Breast epithelium (tissue), 4 donors: ENCODE measurements around the gene CUTC. TPM values are rescaled to one million over a fixed set of nuclear protein-coding genes. Genes with fewer than 3 reads are reported as not detected.

ENCODE experiments used
- DNase-seq, 2 donors: peaks; one replicate each; pipeline ENCODE4 v3.0.0-alpha.2; 2019; ENCODE audit warnings: low spot score in 2 of 2
- H3K27ac ChIP-seq, 2 donors: fragments of 200-600 bp; sonication (generic) in 1 of 2; one replicate each; pipeline ENCODE4 v1.5.1; 2016 to 2019; ENCODE audit warnings: mild to moderate bottlenecking in 1 of 2
- H3K27me3 ChIP-seq, 2 donors: fragments of 200-600 bp; sonication (generic) in 1 of 2; one replicate each; pipeline versions ENCODE4 v1.5.1 to v1.6.0; 2017 to 2019; ENCODE audit warnings: control low read depth in 1 of 2, mild to moderate bottlenecking in 1 of 2
- H3K36me3 ChIP-seq: fragments of 200-600 bp; one replicate; pipeline ENCODE4 v1.5.1; 2019
- H3K4me1 ChIP-seq, 2 donors: fragments of 200-600 bp; sonication (generic); one replicate each; pipeline ENCODE4 v1.5.1; 2016 to 2019; ENCODE audit warnings: control low read depth in 1 of 2
- H3K4me3 ChIP-seq, 3 donors: fragments of 200-600 bp; sonication (generic); 1 replicate in 2 of 3; 2 replicates in 1 of 3; pipeline ENCODE4 v1.5.1; 2016 to 2019; ENCODE audit warnings: mild to moderate bottlenecking in 3 of 3, moderate library complexity in 2 of 3
- H3K9me3 ChIP-seq, 2 donors: fragments of 200-600 bp; sonication (generic) in 1 of 2; one replicate each; pipeline ENCODE4 v1.5.1; 2016 to 2019; ENCODE audit warnings: control low read depth in 1 of 2
- POLR2A ChIP-seq: fragments of 450-650 bp; IDR thresholded peaks from one replicate; pipeline ENCODE4 v1.6.1; 2016; ENCODE audit warnings: antibody characterized with exemption, mild to moderate bottlenecking, moderate library complexity
- POLR2AphosphoS5 ChIP-seq, 3 donors: sonication (generic); formaldehyde crosslinking; IDR thresholded peaks; one replicate each; pipeline ENCODE4 v1.6.1; 2017; ENCODE audit warnings: antibody characterized with exemption in 3 of 3
- intact Hi-C: fragments of 100-400 bp; cut with DNase I; formaldehyde crosslinking; loops from one replicate; pipeline ENCODE4 v1.15.1; 2023; ENCODE audit warnings: low total_unique reads
- total RNA-seq, 3 donors: library from RNA; depleted of rRNA; stranded (reverse); fragments of >200 nt; gene quantifications; one replicate each; pipeline ENCODE4 v1.1.0, GENCODE V29; 2016
- TF ChIP-seq, protein P1 (sequence below), 3 donors: fragments of 450-650 bp; IDR thresholded peaks; one replicate each; pipeline ENCODE4 v1.5.1; 2016 to 2017; ENCODE audit warnings: antibody characterized with exemption in 3 of 3, mild to moderate bottlenecking in 3 of 3, moderate library complexity in 3 of 3

The CUTC gene
- total RNA-seq, 3 donors from 2014 or later = 23.4 to 81.0 (median 33.4) TPM

DNA sequence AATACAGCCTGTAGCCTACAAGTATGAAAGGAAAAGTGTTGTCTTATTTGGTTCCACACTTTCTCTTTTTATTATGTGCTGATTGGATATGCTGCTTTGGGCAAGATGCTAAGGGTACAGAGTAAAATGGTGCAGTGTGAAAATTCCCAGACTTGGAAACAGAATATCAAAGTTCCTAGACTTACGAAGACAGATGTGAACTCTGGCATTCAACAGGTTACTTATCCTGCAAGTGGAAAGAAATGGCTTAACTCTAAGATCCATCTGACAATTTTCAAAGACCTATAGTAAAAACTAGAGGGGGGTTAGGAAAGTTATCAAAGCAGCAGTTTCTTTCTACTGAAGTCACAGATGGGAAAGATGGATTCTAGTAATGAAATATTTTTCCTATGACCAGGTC is 24.1 kb downstream of the CUTC start:
- intact Hi-C loops = no loop called here
- DNase-seq = no peak
- Histone ChIP-seq H3K27me3 (no peaks in the 10 kb centered on the region), H3K4me3 (no peak overlapping the region), H3K36me3 (peaks cover 6% of the 10 kb centered on the region), H3K9me3 (no peaks in the 10 kb centered on the region), H3K4me1 (no peaks in the 10 kb centered on the region), H3K27ac (no peak overlapping the region)
- TF ChIP-seq, protein P1, sequence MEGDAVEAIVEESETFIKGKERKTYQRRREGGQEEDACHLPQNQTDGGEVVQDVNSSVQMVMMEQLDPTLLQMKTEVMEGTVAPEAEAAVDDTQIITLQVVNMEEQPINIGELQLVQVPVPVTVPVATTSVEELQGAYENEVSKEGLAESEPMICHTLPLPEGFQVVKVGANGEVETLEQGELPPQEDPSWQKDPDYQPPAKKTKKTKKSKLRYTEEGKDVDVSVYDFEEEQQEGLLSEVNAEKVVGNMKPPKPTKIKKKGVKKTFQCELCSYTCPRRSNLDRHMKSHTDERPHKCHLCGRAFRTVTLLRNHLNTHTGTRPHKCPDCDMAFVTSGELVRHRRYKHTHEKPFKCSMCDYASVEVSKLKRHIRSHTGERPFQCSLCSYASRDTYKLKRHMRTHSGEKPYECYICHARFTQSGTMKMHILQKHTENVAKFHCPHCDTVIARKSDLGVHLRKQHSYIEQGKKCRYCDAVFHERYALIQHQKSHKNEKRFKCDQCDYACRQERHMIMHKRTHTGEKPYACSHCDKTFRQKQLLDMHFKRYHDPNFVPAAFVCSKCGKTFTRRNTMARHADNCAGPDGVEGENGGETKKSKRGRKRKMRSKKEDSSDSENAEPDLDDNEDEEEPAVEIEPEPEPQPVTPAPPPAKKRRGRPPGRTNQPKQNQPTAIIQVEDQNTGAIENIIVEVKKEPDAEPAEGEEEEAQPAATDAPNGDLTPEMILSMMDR (IDR thresholded peaks at IDR 0.05) = no peak
- no peak for TF ChIP-seq POLR2AphosphoS5 (IDR thresholded peaks at IDR 0.05)
- no peak for TF ChIP-seq POLR2A

DNA sequence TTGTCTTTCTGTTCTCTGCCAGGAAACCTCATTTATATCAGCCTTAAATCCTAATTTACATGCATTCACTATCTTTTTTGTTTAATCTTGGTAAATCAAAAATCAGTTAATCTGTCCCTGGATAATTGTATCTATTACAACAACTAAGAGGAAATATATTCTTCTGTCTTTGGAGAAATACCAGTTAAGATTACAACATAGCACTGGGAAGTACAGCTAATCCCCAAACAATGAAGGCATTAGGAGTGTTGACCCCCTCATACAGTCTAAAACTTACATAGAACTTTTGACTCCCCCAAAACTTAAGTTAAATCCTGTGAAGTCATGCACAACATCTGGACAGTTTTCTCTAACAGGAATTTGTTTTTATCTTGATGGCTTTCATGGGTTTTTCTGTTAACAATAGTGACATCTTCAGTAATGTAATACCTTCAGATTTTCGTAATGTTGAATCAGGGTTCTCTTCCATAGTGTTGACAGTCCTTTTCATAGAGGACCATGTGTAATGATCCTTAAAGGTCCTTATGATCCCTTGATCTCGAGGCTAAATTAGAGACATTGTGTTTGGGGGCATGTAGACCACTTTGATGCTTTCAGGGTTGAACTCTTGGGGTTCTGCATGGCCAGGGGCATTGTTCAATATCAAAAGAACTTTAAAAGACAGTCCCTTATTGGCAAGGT is 26.3 kb downstream of the CUTC start:
- H3K4me3 ChIP-seq = no peak overlapping the region
- H3K4me1 ChIP-seq = no peaks in the 10 kb centered on the region
- intact Hi-C loops = no loop called here
- no peaks in the 10 kb centered on the region for H3K27me3 ChIP-seq
- no peak for DNase-seq
- TF ChIP-seq POLR2AphosphoS5 (IDR thresholded peaks at IDR 0.05) = no peak
- TF ChIP-seq, protein P1 (IDR thresholded peaks at IDR 0.05) = no peak
- no peak for TF ChIP-seq POLR2A
- no peak overlapping the region for H3K27ac ChIP-seq
- H3K36me3 ChIP-seq = peaks cover 6% of the 10 kb centered on the region
- peaks cover 0 to under 1% of the 10 kb centered on the region in 2 donors for H3K9me3 ChIP-seq

DNA sequence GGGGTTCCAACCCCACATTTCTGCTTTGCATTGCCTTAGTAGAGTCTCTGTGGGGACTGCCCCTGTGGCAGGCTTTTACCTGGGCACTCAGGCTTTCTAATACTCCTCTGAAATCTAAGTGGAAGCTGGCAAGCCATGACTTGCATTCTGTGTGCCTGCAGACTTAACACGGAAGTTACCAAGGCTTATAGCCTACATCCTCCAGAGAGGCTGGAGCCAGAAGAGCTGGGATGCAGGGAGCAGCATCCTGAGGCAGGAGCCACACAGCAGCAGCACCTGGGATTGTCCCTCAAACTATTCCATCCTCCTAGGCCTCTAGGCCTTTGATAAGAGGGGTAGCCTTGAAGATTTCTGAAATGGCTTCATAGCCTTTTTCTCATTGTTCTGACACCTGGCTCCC is 28.3 kb downstream of the CUTC start:
- Histone ChIP-seq H3K36me3 (peaks cover 6% of the 10 kb centered on the region), H3K27ac (no peak overlapping the region)
- intact Hi-C loops = no loop called here

DNA sequence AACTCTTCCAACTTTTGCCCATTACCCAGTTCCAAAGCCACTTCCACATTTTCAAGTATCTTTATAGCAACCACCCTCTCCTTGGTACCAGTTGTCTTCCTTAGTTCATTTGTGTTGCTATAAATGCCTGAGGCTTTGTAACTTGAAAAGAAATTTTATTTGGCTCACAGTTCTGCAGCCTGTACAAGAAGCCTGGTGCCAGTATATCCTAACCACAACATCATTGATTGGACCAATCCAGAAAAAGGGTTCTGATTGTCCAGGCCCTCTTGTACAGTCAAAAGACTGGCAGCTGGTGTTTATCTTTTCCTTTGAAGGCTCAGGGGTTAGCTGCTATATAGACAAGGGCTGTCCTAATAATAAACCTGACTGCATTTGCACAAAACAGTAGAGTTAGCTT is 29.3 kb downstream of the CUTC start:
- intact Hi-C loops = no loop called here
- H3K36me3 ChIP-seq = no peaks in the 10 kb centered on the region
- no peaks in the 10 kb centered on the region for H3K27me3 ChIP-seq

More for the DNA sequence above, 28.3 kb downstream of the CUTC start:
- TF ChIP-seq, protein P1 (IDR thresholded peaks at IDR 0.05) = no peak
- TF ChIP-seq POLR2AphosphoS5 (IDR thresholded peaks at IDR 0.05) (no peak), POLR2A (no peak)
- Histone ChIP-seq H3K4me1 (no peaks in the 10 kb centered on the region), H3K9me3 (peaks cover 0 to 6% of the 10 kb centered on the region in 2 donors), H3K27me3 (no peaks in the 10 kb centered on the region), H3K4me3 (no peak overlapping the region)
- DNase-seq = no peak

DNA sequence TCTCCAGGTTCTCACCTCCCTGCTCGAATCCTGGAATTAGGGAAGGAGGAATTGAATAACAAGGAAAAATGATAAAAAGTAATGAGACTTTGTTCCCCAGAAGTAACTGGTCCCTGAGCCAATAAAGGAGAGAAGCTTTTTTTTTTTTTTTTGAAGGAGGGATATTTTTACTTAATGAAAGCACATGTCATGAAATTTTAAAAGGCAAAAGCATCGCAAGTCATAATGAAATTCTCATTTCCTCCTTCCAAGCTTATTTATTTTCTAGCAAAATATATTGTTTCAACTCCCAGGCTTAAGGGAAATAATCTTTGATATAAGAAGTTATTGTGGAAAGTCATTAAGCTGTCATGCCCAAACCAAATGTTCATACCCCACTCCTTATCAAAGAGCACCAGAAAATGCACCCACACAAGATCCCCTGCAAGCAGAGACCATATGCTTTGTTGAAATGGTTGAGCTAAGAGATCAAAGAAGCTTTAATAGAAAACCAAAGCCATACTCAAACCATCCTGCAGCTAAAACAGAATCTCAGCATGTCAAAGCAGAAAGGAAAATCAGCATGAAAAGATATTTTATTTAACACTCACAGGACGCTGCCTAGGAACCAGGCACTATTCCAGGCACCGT is 33.8 kb downstream of the CUTC start:
- Histone ChIP-seq H3K4me1 (no peaks in the 10 kb centered on the region), H3K36me3 (no peaks in the 10 kb centered on the region), H3K9me3 (peaks cover 0 to 6% of the 10 kb centered on the region in 2 donors), H3K27ac (no peak overlapping the region), H3K27me3 (no peaks in the 10 kb centered on the region), H3K4me3 (no peak overlapping the region)
- TF ChIP-seq POLR2AphosphoS5 (IDR thresholded peaks at IDR 0.05) = no peak
- no peak for TF ChIP-seq POLR2A
- TF ChIP-seq, protein P1 (IDR thresholded peaks at IDR 0.05) = no peak
- intact Hi-C loops = no loop called here
- no peak for DNase-seq

More for the DNA sequence above, 29.3 kb downstream of the CUTC start:
- Histone ChIP-seq H3K4me3 (no peak overlapping the region), H3K4me1 (no peaks in the 10 kb centered on the region), H3K27ac (no peak overlapping the region), H3K9me3 (peaks cover 0 to 6% of the 10 kb centered on the region in 2 donors)
- TF ChIP-seq POLR2AphosphoS5 (IDR thresholded peaks at IDR 0.05) (no peak), POLR2A (no peak)
- TF ChIP-seq, protein P1 (IDR thresholded peaks at IDR 0.05) = no peak
- DNase-seq = no peak
